Loucy (cell line): ENCODE results near the gene LYG2.

Experiments
- H2AFZ ChIP-seq: fragments of 200-600 bp; sonication (generic); 2 replicates; pipeline ENCODE4 v1.6.0; 2016; ENCODE audit warnings: antibody characterized with exemption, mild to moderate bottlenecking, low read length, moderate library complexity
- H3F3A ChIP-seq: fragments of 200-600 bp; 2 replicates; pipeline ENCODE4 v1.6.0; 2016; ENCODE audit warnings: antibody characterized with exemption, low read depth, mild to moderate bottlenecking
- H3K27me3 ChIP-seq: fragments of 200-600 bp; sonication (generic); 2 replicates; pipeline ENCODE4 v1.6.1; 2014; ENCODE audit warnings: low read length, mild to moderate bottlenecking; ENCODE audit not compliant: insufficient read depth, poor library complexity, severe bottlenecking
- H3K36me3 ChIP-seq: fragments of 200-600 bp; sonication (generic); 2 replicates; pipeline ENCODE4 v1.6.1; 2016; ENCODE audit warnings: low read length; ENCODE audit not compliant: insufficient read depth
- H3K4me1 ChIP-seq: fragments of 200-600 bp; sonication (generic); 2 replicates; pipeline ENCODE4 v1.5.1; 2014; ENCODE audit warnings: low read length, mild to moderate bottlenecking; ENCODE audit not compliant: insufficient read depth, poor library complexity, severe bottlenecking
- H3K4me2 ChIP-seq: fragments of 200-600 bp; sonication (generic); 2 replicates; pipeline ENCODE4 v1.6.0; 2014; ENCODE audit warnings: antibody characterized with exemption, low read length, low read depth, mild to moderate bottlenecking; ENCODE audit not compliant: poor library complexity, severe bottlenecking
- H3K4me3 ChIP-seq: fragments of 200-600 bp; sonication (generic); 2 replicates; pipeline ENCODE4 v1.5.1; 2014; ENCODE audit warnings: low read length, mild to moderate bottlenecking, mixed read lengths; ENCODE audit not compliant: poor library complexity, severe bottlenecking
- H3K79me2 ChIP-seq: fragments of 200-600 bp; sonication (generic); 2 replicates; pipeline ENCODE4 v1.6.1; 2014; ENCODE audit warnings: low read length; ENCODE audit not compliant: insufficient read depth
- H3K9ac ChIP-seq: fragments of 200-600 bp; sonication (generic); 2 replicates; pipeline ENCODE4 v1.6.0; 2014; ENCODE audit warnings: mild to moderate bottlenecking, low read depth, low read length, moderate library complexity; ENCODE audit not compliant: poor library complexity, severe bottlenecking
- H3K9me2 ChIP-seq: fragments of 200-600 bp; sonication (generic); replicated peaks from 2 replicates; pipeline ENCODE4 v1.6.1; 2016; ENCODE audit warnings: low read depth, low read length, mixed read lengths
- H3K9me3 ChIP-seq: fragments of 200-600 bp; sonication (generic); 2 replicates; pipeline ENCODE4 v1.6.1; 2014; ENCODE audit warnings: mild to moderate bottlenecking, antibody characterized with exemption, low read length, low read depth; ENCODE audit not compliant: insufficient read depth
- H4K20me1 ChIP-seq: fragments of 200-600 bp; sonication (generic); 2 replicates; pipeline ENCODE4 v1.6.0; 2014; ENCODE audit warnings: antibody characterized with exemption, low read length, mild to moderate bottlenecking; ENCODE audit not compliant: insufficient read depth, poor library complexity, severe bottlenecking
- EZH2phosphoT487 ChIP-seq: fragments of 200-600 bp; IDR thresholded peaks from 2 replicates; pipeline ENCODE4 v1.6.1; 2018; ENCODE audit warnings: antibody characterized with exemption, mild to moderate bottlenecking, moderate library complexity, borderline replicate concordance
- TF ChIP-seq, protein P1 (sequence below): fragments of 200-600 bp; sonication (generic); conservative IDR thresholded peaks from 2 replicates; pipeline ENCODE4 v1.5.1; 2014; ENCODE audit warnings: mild to moderate bottlenecking, antibody characterized with exemption, low read length

LYG2 gene

DNA sequence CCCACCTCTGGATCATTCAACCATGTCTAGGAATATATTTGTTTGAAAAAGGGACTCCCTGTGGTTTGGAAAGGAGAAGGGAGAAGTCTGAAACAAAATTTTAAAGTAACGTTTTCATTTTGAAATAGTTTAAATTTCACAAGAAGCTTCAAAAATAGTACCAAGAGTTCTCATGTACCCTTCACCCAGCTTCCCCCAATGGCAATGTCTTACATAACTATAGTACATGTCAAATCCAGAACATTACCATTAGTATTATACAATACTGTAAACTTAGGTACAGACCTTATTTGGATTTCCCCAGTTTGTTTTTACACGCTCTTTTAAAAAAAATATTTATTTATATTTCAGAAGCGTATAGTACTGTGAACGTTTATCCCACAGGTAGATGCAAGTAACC is 4.0 kb upstream of the LYG2 start:
- no peak for TF ChIP-seq EZH2phosphoT487
- TF ChIP-seq, protein P1, sequence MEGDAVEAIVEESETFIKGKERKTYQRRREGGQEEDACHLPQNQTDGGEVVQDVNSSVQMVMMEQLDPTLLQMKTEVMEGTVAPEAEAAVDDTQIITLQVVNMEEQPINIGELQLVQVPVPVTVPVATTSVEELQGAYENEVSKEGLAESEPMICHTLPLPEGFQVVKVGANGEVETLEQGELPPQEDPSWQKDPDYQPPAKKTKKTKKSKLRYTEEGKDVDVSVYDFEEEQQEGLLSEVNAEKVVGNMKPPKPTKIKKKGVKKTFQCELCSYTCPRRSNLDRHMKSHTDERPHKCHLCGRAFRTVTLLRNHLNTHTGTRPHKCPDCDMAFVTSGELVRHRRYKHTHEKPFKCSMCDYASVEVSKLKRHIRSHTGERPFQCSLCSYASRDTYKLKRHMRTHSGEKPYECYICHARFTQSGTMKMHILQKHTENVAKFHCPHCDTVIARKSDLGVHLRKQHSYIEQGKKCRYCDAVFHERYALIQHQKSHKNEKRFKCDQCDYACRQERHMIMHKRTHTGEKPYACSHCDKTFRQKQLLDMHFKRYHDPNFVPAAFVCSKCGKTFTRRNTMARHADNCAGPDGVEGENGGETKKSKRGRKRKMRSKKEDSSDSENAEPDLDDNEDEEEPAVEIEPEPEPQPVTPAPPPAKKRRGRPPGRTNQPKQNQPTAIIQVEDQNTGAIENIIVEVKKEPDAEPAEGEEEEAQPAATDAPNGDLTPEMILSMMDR: no peak
- H3F3A ChIP-seq: no peaks in the 10 kb centered on the region
- H3K36me3 ChIP-seq: no peaks in the 10 kb centered on the region
- H3K79me2 ChIP-seq: no peaks in the 10 kb centered on the region
- H3K27me3 ChIP-seq: no peaks in the 10 kb centered on the region
- no peak overlapping the region for H2AFZ ChIP-seq
- H4K20me1 ChIP-seq: no peaks in the 10 kb centered on the region
- H3K4me3 ChIP-seq: no peak overlapping the region
- no peaks in the 10 kb centered on the region for H3K9me2 ChIP-seq
- no peak overlapping the region for H3K4me2 ChIP-seq
- no peaks in the 10 kb centered on the region for H3K4me1 ChIP-seq
- no peaks in the 10 kb centered on the region for H3K9me3 ChIP-seq
- H3K9ac ChIP-seq: no peak overlapping the region

DNA sequence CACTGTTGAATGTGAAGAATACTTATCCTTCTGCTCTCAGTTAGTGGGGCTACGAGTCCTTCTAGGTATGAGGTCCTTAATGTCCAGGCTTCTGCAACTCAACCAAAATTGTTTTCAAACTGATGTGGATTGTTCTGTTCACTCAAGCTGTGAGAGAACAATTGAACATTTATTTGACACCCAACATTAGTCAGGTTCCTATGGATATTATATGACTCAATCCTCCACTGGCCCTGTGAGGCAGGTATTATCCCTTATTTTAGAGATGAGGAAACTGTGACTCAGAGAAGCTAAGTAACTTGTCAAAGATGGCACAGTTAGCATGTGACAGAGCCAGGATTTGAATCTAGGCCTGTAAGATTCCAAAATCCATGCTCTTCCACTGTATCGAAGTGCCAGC is 1.2 kb upstream of the LYG2 start:
- Histone ChIP-seq H4K20me1 (no peaks in the 10 kb centered on the region), H3K9me2 (no peaks in the 10 kb centered on the region), H3K4me2 (no peak overlapping the region), H3K9me3 (no peaks in the 10 kb centered on the region), H3K79me2 (no peaks in the 10 kb centered on the region), H3K9ac (no peak overlapping the region), H3F3A (no peaks in the 10 kb centered on the region), H3K27me3 (no peaks in the 10 kb centered on the region), H2AFZ (no peak overlapping the region), H3K4me1 (no peaks in the 10 kb centered on the region), H3K4me3 (no peak overlapping the region), H3K36me3 (no peaks in the 10 kb centered on the region)
- no peak for TF ChIP-seq EZH2phosphoT487
- TF ChIP-seq, protein P1: no peak

DNA sequence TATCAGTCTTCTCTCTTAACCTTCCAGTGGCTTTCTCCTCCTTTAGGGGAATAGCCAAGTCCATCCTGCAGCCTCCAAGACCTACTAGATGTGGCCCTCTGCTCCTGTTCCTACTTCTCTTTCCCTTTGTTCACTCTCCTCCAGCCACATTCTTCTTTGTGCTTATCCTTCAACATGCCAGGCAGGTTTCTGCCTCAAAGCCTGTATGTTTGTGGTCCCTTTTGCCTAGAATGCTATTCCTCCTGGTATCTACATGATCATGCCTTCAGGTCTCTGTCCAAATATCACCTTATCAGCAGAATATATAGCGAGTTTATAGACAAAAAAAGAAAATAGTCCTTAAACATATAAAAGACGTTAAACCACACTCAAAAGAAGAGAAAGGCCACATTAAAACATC is 5.5 kb downstream of the LYG2 start:
- H4K20me1 ChIP-seq: no peaks in the 10 kb centered on the region
- no peaks in the 10 kb centered on the region for H3K9me2 ChIP-seq
- no peak overlapping the region for H2AFZ ChIP-seq
- no peaks in the 10 kb centered on the region for H3K79me2 ChIP-seq
- no peaks in the 10 kb centered on the region for H3K4me1 ChIP-seq
- no peaks in the 10 kb centered on the region for H3F3A ChIP-seq
- no peak overlapping the region for H3K9ac ChIP-seq
- TF ChIP-seq, protein P1: no peak
- TF ChIP-seq EZH2phosphoT487: no peak
- H3K9me3 ChIP-seq: no peaks in the 10 kb centered on the region
- H3K27me3 ChIP-seq: no peaks in the 10 kb centered on the region
- no peaks in the 10 kb centered on the region for H3K36me3 ChIP-seq
- no peak overlapping the region for H3K4me3 ChIP-seq
- no peak overlapping the region for H3K4me2 ChIP-seq
